GM04503 (cell line): ENCODE measurements around the gene CAPN2.
"Not testable (repeated sequence)": the region's sequence is repeated elsewhere in the genome, so short reads cannot be mapped to it uniquely, and the experiment has no call there.

Source experiments
- DNase-seq: peaks from one replicate; pipeline ENCODE4 v3.0.0-alpha.2; 2012; ENCODE audit warnings: low read depth

Gene CAPN2

GRCh38 chr1:223739366-223740037 lies 27.2 kb downstream of the CAPN2 start:
- no peak for DNase-seq

- not testable (repeated sequence) for DNase-seq
Measured at GRCh38 chr1:223740038-223740736, 27.8 kb downstream of the CAPN2 start.

DNA sequence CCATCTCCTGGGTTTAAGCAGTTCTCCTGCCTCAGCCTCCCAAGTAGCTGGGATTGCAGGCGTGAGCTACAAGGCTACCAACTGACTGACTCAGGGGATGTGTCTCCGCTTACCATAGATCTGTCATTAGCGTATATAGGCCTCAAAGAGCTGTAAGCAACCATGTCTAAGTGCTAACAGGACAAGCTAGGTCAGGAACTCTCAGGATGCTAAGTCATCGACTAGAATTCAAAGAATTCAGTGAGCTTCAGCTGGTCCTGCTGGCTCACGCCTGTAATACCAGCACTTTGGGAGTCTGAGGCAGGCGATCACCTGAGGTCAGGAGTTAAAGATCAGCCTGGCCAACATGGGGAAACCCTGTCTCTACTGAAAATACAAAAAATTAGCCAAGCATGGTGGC lies 29.5 kb downstream of the CAPN2 start:
- no peak for DNase-seq

DNA sequence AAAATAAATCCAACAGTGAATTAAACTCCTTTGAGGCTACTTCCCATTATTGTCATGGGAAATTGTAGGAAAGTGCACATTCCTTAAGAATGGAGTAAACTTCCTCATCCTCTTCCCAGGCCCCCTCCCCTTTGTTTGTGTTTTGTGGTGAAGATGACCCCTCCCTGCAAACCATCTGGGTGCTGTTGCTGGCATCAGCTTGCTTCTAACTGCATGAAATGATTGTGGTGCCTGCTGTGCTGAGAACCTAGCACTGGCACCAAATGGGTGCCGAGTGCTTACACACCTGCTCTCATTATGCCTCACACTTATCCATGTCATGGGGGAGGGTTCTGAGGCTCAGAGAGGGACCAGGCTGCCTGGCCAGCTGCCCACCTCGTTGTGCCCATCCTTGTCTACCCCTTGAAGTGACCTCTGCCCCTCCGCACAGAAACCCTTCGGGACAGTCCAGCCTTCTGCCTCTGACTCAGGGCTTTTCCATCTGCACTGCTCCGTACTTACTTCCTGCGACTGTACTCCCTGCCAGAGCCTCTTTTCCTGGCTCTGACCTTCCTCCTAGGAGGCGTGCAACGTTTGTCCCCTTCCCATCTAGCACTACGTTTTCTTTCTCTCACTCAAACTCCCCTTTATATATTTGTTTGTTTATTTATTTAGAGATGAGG lies 30.6 kb downstream of the CAPN2 start:
- DNase-seq, result no peak

- DNase-seq, result no peak
Measured at GRCh38 chr1:223745731-223746130, 33.4 kb downstream of the CAPN2 start.

- no peak for DNase-seq
Measured at GRCh38 chr1:223747838-223748335, 35.5 kb downstream of the CAPN2 start.

DNA sequence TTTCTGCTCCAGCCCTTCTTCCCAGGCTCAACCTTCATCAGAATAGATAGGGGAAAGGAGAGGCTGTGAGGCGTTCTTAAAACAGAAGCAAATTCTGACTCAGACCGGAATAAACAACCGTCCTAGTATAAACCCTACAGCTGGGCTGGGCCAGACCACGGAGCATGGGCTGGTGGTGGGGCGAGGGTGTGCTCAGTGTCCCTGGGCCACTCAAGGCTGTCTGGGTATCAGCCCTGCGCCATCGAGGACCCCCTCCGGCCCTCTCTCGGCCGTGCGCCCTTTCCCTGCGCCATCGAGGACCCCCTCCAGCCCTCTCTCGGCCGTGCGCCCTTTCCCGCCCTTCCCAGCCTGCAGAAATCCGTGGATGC lies 36.0 kb downstream of the CAPN2 start:
- no peak for DNase-seq

- DNase-seq, result no peak
Measured at GRCh38 chr1:223748773-223749733, 36.7 kb downstream of the CAPN2 start.

- no peak for DNase-seq
Measured at GRCh38 chr1:223750730-223751570, 38.6 kb downstream of the CAPN2 start.

- no peak for DNase-seq
Measured at GRCh38 chr1:223751696-223752095, 39.4 kb downstream of the CAPN2 start.

GRCh38 chr1:223752721-223753515 lies 40.6 kb downstream of the CAPN2 start:
- no peak for DNase-seq

GRCh38 chr1:223754681-223755431 lies 42.5 kb downstream of the CAPN2 start:
- no peak for DNase-seq

DNA sequence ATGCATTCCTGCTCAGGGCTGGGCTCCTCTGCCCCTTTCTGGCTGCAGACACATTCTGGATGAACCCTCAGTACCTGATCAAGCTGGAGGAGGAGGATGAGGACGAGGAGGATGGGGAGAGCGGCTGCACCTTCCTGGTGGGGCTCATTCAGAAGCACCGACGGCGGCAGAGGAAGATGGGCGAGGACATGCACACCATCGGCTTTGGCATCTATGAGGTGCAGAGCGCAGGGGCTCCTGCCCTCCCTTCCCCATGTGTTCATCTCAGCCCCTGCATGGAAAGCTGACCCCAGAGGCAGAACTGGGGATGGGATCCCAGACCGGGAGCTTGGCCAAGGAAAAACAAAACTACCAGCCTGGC lies 43.1 kb downstream of the CAPN2 start:
- DNase-seq, result no peak

GRCh38 chr1:223755992-223756775 lies 43.8 kb downstream of the CAPN2 start:
- no peak for DNase-seq

GRCh38 chr1:223756806-223757700 lies 44.7 kb downstream of the CAPN2 start:
- DNase-seq, result no peak

DNA sequence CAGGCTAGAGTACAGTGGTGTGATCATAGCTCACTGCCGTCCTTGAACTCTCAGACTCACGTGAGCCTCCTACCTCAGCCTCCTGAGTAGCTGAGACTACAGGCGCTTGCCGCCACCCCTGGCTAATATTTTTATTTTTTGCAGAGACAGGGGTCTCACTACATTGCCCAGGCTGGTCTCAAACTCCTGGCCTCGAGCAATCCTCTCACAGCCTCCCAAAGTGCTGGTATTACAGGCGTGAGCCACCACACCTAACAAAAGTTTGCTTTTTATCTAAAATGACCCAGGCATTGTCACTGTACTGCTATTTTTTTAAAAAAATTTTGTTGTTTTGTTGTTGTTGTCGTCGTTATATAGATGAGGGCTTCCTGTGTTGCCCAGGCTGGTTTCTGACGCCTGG lies 46.4 kb downstream of the CAPN2 start:
- no peak for DNase-seq

GRCh38 chr1:223759273-223759672 lies 46.9 kb downstream of the CAPN2 start:
- DNase-seq, result no peak

GRCh38 chr1:223760833-223761232 lies 48.5 kb downstream of the CAPN2 start:
- no peak for DNase-seq
